ENCODE results near the gene CMIP.

DNA sequence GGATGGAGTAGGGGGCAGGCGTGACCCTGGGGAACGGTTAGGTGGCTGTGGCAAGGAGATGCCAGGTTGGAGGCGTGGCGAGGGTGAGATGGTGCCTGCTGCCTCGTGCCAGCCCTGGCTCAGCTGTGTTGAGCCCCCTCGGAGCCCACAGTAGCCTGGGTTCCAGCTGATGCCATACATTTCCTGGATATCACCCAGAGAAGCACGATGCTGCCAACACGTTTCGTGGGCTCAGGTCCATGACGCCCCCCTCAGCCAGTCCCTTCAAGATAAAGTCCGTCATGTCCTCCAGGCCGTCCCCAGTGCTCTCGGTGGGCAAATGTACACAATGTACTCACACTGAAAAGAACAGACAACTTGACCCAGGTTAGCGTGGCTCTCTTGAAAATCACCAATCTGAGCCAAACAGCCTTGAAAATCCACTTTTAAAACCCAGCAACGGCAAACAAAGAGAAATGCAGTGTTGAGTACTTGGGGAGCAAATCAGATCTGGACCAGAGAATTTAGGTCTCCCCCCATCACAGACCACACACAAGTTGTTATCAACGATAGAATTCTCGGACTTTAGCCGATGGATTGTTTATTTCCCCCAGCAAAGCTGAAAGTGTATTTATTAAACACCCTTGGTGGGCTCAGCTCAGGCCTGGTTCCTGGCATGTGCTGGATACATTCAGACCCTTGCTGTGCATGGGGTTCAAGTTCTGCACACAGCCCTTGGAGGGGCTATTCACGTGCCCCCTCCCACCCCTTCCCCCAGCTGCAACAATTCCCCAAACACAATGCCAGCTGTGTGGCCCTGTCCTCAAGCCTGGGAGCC, 231.7 kb downstream of the CMIP start:
- TF ChIP-seq POLR2A (IDR thresholded peaks at IDR 0.05; ENCODE audit: low read depth), result no peak
- TF ChIP-seq, protein P1, sequence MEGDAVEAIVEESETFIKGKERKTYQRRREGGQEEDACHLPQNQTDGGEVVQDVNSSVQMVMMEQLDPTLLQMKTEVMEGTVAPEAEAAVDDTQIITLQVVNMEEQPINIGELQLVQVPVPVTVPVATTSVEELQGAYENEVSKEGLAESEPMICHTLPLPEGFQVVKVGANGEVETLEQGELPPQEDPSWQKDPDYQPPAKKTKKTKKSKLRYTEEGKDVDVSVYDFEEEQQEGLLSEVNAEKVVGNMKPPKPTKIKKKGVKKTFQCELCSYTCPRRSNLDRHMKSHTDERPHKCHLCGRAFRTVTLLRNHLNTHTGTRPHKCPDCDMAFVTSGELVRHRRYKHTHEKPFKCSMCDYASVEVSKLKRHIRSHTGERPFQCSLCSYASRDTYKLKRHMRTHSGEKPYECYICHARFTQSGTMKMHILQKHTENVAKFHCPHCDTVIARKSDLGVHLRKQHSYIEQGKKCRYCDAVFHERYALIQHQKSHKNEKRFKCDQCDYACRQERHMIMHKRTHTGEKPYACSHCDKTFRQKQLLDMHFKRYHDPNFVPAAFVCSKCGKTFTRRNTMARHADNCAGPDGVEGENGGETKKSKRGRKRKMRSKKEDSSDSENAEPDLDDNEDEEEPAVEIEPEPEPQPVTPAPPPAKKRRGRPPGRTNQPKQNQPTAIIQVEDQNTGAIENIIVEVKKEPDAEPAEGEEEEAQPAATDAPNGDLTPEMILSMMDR (IDR thresholded peaks at IDR 0.05), result no peak
- no peak for TF ChIP-seq POLR2AphosphoS5 (IDR thresholded peaks at IDR 0.05)
- TF ChIP-seq EP300 (IDR thresholded peaks at IDR 0.05), result no peak

All from esophagus muscularis mucosa (tissue), 4 donors.